Fibroblast of the aortic adventitia (primary cell): Measurements from ENCODE around the gene EPG5. TPM values are rescaled to one million over a fixed set of nuclear protein-coding genes. Genes with fewer than 3 reads are reported as not detected.

Source experiments
- DNase-seq: peaks from one replicate; pipeline ENCODE4 v3.0.0-alpha.2; 2010; ENCODE audit warnings: low read depth
- H3K4me3 ChIP-seq: 2 replicates; pipeline ENCODE4 v1.5.1; 2011; ENCODE audit warnings: low read depth, mild to moderate bottlenecking, control low read depth, low read length, moderate library complexity
- total RNA-seq: library from RNA; depleted of rRNA; stranded (reverse); fragments of >200 nt; gene quantifications from 2 replicates; pipeline ENCODE4 v1.2.3, GENCODE V29; 2012; ENCODE audit warnings: low replicate concordance
- TF ChIP-seq, protein P1 (sequence below): IDR thresholded peaks from 2 replicates; pipeline ENCODE4 v1.5.1; 2011; ENCODE audit warnings: mild to moderate bottlenecking, low read length, control low read depth, inconsistent platforms; ENCODE audit not compliant: insufficient read depth

EPG5 gene
- total RNA-seq, 1 donor, result 66.3 TPM

DNA sequence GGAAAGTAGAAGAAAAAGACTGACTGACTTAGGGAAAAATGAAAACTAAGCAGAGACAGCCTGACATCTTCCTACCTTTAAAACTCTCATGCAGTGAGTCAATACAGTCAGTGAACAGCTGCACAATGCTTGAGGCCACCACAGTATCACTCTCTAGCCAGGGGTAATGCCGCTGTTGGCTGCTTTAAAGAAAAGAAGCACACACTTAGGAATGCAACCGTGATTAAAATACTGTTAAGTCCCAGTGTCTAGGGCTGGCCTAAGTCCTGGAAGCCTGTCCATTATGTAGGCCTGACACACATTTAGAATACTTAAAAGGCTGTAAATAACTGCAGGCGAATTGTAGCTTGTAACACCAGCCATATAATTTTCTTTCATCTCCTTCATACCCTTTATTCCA, 91.0 kb downstream of the EPG5 start:
- no peak for DNase-seq
- no peak overlapping the region for H3K4me3 ChIP-seq
- TF ChIP-seq, protein P1, sequence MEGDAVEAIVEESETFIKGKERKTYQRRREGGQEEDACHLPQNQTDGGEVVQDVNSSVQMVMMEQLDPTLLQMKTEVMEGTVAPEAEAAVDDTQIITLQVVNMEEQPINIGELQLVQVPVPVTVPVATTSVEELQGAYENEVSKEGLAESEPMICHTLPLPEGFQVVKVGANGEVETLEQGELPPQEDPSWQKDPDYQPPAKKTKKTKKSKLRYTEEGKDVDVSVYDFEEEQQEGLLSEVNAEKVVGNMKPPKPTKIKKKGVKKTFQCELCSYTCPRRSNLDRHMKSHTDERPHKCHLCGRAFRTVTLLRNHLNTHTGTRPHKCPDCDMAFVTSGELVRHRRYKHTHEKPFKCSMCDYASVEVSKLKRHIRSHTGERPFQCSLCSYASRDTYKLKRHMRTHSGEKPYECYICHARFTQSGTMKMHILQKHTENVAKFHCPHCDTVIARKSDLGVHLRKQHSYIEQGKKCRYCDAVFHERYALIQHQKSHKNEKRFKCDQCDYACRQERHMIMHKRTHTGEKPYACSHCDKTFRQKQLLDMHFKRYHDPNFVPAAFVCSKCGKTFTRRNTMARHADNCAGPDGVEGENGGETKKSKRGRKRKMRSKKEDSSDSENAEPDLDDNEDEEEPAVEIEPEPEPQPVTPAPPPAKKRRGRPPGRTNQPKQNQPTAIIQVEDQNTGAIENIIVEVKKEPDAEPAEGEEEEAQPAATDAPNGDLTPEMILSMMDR, result no peak

DNA sequence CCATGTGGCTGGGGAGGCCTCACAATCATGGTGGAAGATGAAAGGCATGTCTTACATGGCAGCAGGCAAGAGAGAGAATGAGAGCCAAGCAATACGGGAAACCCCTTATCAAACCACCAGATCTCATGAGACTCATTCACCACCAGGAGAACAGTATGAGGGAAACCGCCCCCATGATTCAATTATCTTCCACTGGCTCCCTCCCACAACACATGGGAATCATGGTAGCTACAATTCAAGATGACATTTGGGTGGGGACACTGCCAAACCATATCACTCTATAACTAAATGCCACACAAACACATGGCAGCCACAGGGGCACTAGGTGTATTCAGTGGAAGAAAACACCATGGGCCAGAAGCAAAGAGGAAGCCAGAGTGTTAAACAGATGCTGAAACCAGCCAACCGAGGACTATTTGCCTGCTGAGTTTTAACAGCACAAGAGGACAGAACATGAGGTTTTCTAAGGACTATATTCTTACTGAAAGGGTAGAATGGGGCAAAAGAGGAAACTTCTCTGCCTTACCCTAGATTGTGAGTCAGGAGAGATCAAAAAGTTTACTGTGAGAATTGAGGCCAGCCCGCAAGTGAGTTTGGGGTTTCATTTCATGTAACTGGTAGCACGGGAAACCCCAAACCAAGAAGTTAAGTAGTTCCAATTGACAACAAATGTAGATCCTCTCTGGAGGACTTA, 92.5 kb downstream of the EPG5 start:
- DNase-seq, result peak; percentile 37
- H3K4me3 ChIP-seq, result no peak overlapping the region
- TF ChIP-seq, protein P1, result no peak

DNA sequence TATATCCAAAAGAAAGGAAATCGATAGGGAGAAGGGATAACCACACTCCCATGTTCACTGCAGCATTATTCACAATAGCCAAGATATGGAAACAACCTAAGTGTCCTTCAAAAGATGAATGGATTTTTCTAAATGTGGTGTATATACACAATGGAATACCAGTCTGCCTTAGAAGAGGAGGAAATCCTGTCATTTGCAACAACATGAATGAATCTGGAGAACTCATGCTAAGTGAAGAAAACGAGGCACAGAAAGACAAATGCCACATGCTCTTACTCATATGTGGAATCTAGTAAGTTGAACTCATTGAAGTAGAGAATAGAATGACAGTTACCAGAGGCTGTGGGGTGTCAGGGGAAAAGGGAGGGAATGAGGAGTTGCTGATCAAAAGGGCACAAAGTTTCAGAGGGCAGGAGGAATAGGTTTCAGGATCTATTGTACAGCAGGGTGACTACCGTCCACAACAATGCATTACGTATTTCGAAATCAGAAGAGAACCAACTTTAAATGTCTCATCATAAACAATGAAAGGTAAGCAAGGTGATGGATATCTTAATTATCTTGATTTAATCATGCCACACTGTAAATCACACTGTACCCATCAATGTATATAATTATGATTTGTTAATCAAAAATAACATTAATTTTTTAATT, 95.6 kb downstream of the EPG5 start:
- no peak overlapping the region for H3K4me3 ChIP-seq
- DNase-seq, result peak; percentile 14
- TF ChIP-seq, protein P1, result no peak

DNA sequence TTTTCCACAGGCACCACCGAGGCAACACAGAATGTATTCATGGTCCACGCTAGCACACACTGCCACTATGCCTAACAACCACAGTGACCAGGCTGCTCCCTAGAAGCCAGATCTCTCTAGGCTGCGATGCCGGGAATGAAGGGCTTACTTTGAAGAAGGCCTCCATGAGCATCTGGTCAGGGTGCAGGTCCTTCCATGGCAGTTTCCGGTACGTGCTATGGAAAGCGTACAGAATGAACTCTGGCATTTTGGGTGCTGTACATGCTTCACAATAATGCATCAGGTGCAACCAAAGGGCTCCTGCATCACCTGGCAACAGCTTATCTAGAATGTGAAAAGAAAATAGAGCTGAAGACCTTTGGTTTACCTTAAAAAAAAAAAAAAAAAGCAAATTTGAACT, 96.7 kb downstream of the EPG5 start:
- TF ChIP-seq, protein P1, result no peak
- DNase-seq, result no peak
- no peak overlapping the region for H3K4me3 ChIP-seq

DNA sequence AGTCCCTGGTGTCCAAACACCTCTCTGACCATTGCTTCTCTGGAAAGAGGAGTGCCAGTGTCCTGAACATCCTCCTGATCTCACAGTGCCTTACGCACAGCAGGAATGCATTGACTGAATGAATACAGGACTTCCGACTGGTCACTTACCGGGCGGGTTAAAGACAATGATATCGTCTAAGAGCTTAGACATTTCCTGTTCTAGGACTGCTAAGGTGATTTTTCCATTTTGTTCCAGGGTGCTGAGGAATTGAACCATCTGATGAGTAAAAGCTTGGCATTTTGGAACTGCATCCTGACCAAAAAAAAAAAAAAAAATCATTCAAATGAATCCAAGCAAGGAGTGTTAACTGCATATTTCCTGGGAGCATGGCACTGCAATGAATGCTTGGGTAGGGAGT, 101.7 kb downstream of the EPG5 start:
- no peak overlapping the region for H3K4me3 ChIP-seq
- TF ChIP-seq, protein P1, result no peak
- DNase-seq, result no peak

DNA sequence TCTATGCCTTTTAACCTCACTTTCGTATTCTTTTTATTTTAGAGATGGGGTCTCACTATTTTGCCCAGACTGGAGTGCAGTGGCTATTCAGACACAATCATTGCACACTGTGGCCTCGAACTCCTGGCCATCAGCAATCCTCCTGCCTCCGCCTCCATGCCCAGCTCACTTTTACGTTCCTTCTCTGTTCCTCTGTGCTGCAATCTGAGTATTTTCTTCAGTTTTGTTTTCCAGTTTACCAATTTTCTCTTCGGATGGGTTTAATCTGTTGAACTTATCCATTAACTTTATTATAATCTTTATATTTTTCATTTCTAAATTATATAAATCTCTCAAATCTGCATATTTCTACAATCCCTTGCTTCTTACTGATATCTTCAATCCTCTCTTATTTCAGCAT, 103.0 kb downstream of the EPG5 start:
- TF ChIP-seq, protein P1, result no peak
- DNase-seq, result no peak
- no peak overlapping the region for H3K4me3 ChIP-seq
